ENCODE results near the gene P2RX6.
"Not testable (repeated sequence)": the region's sequence is repeated elsewhere in the genome, so short reads cannot be mapped to it uniquely, and the experiment has no call there.

Gene P2RX6

DNA sequence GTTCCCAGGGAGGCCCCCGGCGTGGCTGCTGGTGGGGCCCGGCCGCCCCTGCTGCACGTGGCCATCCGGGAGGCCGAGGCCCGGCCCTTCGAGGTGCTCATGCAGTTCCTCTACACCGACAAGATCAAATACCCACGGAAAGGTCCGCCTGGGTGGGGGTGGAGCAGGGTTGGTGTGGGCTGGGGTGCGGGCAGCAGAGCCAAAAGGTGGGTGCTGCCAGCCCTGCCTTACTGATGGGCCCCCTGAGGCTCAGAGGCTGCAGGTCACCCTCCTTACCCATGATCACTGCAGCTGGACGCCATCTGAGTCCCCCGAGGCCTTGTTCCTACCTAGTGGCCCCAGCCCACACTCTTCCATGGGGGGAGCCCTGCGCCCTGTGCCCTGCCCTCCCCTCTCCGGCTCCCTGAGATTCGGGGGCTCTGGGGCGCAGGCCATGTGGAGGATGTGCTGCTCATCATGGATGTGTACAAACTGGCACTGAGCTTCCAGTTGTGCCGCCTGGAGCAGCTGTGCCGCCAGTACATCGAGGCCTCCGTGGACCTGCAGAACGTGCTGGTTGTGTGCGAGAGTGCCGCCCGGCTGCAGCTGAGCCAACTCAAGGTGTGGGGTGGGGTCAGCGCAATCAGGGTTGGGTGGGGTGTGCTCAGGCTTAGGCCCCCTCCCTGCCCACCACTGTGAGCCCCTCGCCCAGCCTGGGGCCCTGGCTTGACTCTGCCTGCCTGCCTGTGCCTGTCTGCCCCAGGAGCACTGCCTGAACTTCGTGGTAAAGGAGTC, 20.6 kb upstream of the P2RX6 start:
- in situ Hi-C loops (cut with MboI; ENCODE audit: low sequenced_read_pairs), result no loop called here

DNA sequence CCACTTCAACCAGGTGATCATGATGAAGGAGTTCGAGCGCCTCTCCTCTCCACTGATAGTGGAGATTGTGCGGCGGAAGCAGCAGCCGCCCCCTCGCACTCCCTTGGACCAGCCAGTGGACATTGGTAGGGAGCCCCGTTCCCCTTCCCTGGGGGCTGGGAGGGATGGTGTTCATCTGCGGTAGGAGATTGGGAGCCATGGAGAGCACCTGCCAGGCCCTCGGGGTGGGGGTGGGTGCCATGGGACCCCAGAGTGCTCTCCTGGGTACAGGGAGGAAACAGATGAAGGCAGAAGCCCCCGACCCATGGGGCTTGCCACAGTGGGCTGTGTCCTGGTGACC, 20.1 kb upstream of the P2RX6 start:
- in situ Hi-C loops (cut with MboI; ENCODE audit: low sequenced_read_pairs), result no loop called here

DNA sequence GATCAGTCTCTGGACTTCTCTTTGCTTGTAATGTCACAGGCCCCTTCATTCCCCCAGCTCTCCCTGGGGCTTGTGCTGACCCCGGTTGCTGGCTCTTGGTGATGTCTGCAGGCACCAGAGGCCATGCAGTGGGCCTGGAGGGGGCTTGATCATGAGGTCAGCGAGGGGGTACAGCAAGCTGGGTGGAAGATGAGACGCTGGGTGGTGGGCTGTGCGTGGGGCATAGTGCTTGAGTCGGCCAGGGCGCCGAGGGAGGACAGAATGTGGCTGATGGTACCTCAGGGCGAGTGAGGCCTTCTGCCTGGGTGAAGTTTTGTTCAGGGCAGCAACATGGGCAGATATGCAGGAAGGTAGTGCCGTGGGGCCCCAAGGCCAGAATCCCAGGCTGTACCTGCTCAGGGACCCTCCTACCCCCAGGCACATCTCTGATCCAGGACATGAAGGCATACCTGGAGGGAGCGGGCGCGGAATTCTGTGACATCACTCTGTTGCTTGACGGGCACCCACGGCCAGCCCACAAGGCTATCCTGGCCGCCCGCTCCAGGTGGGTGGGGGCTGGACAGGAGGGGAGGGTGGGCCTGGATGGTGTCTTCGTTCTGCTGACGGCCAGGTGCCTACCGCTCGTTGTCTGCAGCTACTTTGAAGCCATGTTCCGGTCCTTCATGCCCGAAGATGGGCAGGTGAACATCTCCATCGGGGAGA, 19.5 kb upstream of the P2RX6 start:
- in situ Hi-C loops (cut with MboI; ENCODE audit: low sequenced_read_pairs), result no loop called here

DNA sequence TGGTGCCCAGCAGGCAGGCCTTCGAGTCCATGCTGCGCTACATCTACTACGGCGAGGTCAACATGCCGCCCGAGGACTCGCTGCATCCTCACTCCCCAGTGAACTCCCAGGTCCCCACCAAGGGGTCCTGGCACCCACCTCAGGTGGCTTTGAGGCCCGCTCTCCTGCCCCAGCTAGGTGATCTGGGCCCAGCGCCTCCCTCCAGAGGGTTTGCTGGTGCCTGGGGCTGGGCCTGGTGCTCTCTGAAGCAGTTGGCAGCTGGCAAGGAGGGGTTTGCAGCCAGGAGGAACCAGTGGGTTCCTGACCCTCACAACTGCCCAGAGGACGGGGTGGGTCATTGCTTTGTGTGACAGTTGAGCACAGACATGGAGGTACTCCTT, 18.9 kb upstream of the P2RX6 start:
- in situ Hi-C loops (cut with MboI; ENCODE audit: low sequenced_read_pairs), result no loop called here

DNA sequence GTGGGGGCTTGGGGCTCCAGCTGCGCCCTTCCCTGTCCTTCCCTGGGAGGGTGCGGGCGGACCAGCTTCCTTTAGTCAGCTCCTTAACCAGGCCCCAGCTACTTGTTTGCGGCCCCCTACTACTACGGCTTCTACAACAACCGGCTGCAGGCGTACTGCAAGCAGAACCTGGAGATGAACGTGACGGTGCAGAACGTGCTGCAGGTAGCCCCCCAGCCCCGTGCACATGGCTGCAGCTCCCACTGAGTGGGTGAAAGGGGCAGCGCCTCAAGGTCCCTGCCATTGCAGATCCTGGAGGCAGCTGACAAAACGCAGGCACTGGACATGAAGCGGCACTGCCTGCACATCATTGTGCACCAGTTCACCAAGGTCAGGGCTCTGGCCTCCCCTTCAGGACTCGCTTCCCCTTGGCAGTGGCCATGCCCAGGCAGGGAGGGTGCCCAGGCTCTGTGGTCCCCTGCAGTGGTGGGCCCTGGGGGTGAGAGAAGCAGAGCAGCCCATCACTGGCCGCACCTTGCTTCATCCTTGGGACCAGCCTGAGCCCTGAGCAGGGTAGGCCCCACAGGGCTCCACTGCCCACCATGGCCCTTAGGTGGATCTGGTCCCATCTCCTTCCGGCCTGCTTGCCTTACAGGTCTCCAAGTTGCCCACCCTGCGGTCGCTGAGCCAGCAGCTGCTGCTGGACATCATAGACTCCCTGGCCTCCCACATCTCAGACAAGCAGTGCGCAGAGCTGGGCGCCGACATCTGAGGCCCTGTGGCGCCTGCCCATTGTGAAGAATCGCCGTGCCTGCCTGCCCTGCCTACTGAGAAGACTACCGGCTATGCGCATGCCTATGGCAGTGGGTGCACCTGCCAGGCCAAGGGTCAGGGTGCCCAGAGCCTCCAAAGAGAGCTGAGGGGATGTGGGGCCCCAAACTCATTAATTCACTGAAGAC, 18.1 kb upstream of the P2RX6 start:
- in situ Hi-C loops (cut with MboI; ENCODE audit: low sequenced_read_pairs), result no loop called here

DNA sequence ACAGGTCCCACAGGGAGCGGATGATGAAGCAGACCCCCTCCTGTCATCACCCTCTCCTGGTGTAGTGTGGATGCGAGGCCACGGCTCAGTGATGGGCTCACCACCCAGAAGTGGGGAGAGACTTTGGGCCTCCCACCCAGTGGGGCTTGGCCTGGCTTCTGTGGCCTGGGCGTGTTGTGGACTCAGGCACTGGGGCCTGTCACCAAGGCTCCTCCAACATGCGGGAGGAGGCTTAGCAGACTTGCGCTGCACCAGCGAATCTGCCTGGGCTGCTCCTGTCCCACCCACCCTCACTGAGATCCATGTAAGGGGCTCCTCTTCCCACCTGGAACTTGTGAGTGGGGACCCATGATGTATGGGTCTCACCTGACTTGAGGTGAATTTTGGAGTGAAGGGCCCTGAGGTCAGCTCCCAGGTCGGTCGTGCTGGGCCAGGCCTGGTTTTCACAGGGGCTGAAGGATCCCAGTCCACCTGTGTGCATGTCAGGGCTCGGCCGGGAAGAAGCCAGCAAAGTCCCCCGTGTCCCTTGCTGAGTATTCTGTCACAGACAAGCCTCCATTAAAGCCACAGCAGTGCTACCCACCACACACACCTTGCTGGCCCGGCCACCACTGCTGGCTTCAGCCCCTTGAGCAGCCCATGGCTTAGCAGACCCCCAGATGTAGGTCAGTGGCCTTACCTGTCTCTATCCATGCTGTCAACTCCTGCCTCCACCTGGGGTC, 17.3 kb upstream of the P2RX6 start:
- in situ Hi-C loops (cut with MboI; ENCODE audit: low sequenced_read_pairs), result no loop called here

DNA sequence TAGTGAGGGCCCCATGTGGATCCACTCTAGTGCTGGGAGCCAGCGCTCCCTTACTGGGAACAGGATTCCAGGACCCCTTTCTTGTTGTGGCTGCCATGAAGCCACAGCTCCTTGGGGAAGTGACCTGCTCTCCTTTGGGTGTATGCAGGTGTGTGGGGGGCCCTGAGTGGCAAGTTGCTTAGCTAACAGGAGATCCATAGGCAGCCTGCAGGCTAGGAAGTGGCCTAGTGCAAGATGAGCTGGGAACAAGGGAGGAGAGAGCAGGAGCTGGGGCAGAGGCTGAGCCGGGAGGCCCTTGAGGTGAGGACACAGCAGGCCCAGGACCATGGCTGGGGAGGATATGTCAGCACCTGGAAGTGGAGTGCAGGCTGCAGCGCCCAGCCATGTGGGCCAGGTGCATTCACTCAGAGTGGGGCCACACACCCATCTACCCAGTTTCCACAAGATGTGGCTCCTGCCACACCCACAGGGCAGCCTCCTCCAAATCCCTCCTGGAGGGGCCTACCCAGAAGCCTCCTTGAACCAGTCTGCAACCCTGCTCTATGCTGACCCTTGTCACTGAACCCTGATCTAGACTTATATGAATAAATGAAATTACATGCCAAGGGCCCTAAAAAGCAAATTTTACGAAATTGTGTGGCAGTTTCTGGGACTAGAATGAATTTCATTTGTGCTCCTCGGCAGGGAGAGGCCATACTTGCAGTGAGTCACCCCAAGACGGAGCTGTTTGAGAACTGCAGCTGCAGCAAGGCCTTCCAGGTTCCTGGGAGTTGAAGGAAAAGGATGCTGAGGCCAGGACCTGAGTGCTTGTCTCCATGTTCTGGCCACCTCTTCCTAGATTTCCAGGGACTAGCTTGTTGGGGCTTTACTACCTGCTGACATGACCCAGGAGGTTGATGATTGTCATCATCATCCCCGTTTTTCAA, 16.3 kb upstream of the P2RX6 start:
- in situ Hi-C loops (cut with MboI; ENCODE audit: low sequenced_read_pairs), result no loop called here

DNA sequence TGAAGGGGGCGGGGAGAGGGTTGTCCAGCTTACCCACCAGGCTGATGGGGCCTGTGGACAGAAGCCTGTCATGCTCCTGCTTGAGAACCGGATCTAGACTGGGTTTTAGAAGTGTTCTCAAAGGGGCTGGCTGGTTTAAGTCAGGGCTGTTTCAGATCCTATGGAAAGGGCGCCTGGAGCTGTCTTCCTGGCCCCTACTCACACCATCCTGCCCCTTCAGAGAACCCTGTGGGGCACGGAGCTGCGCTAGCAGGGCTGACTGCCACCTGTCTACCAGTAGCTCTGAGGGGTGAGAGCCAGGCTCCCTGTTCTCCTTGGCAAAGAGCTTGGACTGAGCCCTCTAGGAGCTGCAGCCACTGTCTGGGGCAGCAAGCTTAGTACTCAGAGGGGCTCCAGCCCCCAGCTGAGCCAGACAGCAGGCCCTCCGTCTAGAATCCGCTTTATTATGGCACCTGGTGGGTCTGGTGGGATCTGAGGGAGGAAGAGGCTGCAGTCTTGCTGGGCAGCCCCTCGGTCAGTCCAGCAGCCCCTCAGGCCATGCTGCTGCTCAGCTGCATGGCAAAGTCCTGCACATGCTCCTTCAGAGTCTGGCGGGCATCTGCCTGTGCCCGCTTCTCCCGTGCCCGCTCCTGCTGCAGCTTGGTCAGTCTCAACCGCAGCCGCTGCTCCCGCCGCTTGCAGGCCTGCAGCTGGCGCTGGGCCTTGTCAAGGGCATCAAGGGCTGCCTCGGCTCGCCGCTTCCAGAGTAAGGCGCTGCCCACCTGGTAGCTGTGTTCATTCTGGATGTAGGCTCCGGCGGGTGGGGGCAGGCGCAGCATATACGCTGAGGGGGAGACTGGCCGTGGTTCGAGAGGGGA, 15.4 kb upstream of the P2RX6 start:
- in situ Hi-C loops (cut with MboI; ENCODE audit: low sequenced_read_pairs), result no loop called here

DNA sequence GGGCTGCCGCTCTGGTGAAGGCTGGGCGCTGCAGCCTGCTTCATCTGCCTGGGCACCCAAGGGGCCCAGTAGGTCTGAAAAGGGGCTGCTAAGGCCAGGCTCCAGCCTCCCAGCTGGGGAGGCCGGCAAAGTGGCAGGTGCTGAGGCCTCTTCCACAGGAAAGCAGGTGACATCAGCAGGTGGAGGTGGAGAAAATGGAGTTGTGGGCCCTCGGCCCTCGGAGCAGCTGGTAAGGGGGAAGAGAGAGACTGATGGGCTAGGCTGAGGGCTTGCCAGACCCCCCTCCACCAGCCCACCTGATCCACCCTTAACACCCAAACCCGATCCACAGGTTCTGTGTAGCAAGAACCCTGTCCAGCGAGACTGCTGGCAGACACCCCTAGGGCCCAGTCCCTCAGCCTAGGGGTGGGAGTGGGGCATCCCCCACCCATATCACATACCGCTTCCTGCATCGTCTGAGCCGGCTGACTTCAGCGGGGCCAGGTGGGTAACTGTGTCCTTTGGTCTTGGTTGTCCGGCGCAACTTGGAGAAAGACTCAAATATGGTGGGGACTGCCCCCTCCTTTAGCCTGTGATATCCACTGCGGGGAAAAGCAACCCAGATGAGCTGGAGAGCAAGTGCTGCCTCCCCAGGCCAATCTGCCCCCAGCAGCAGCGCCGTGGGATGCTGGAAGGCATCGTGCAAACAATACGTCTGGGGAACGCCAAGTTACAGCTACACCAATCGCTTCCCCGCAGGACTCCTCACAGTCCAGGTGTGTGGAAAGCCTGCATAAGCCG, 14.6 kb upstream of the P2RX6 start:
- in situ Hi-C loops (cut with MboI; ENCODE audit: low sequenced_read_pairs), result no loop called here

DNA sequence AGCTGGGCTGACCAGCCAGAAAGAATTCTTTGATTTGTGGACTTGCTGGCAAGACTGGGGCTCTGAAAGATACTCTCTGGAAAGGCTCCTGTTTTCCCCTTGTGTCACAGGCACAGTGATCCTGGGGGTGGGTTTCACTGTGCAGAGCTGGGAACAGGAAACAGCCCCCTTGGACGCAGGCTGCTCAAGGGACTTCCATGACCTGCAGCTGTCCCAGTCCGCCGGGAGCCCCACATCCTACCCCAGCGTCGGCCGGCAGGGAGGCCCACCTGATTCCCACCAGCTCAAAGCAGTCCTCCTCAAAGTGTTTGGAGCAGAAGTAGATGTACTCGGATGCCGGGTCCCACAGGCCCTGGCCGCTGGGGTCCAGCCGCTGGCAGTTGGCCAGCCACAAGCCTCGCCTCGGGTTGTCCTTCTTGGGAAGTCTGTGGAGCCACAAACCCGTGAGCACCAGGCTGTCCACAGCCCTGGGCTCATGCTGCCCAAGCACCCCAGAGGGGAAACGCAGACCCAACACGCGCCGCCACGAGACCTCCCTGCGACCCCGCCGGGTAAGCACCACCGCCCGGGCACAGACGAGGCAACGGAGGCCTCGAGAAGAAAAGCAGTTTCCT, 13.9 kb upstream of the P2RX6 start:
- in situ Hi-C loops (cut with MboI; ENCODE audit: low sequenced_read_pairs), result no loop called here

DNA sequence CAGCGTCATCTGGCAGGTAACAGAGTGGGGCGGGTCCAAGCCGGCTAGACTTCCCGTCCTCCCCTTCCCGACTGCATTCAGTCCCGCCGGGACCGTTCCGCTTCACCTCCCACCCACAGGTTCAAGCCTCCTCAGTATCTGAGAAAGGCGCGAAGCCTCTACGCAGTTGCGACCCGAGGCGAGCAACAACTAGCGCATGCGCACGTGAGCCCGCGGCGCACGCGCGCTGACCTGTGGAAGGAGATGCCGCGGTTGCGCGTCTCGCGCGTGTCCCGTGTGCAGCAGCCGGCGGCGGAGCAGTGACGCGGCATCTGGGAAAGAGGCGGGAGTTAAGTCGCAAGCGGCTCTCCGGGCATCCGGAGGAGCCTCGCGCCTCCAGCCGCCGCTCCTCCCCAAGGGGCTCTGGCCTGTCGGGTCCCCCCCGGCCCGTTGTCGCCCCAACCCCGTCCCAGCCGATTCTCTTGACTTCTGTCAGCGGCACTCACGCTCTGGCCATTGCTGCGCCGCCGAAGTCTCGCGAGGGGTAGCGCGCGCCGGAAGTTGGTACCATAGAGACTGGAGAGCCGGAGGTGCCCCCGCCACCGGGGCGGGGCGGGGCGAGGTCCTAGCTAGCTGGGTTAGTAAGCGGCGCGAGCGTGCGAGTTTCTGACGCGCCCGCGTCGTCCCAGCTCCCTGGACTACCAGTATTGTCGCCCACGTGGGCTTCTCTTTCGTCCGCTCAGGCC, 13.2 kb upstream of the P2RX6 start, which contains the start of gene THAP7:
TSS of gene THAP7 (minus strand) at position 518 of the 725 bp plus-strand sequence. CDS start at position 311, 207 bp downstream.
- in situ Hi-C loops (cut with MboI; ENCODE audit: low sequenced_read_pairs), result no loop called here

DNA sequence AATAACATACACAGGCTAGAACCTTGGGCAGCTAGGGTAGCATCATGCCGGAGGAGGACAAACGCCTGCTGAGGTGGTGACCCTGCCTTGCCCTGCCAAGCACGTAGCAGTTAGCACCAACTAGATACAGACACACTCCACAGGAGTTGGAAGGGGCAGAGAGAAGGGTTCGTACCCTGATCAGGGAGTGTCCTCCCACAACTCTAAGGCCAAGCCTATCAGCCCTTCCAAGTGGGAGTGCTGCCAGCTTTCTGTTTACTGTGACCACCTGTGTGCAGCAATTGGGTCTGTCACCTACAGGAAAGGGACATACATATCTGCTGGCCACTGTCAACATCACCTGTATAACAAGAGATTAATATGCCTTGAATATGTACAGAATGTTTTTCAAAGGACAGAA, 11.2 kb upstream of the P2RX6 start:
- in situ Hi-C loops (cut with MboI; ENCODE audit: low sequenced_read_pairs), result no loop called here

DNA sequence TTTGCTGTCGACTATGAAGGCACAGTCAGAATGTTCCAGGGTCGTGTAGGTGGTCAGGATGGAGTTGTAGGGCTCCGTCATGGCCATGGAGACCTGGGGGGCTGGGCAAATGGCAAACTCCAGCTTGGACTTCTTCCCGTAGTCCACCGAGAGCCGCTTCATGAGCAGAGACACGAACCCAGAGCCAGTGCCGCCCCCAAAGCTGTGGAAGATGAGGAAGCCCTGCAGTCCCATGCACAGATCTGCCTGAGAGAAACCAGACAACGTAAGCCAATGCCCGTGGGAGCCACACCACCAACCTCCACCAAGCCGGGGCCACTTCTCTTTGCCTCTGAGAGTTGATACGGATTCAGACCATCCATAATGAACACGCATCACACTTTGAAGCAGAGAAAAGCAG, 5.8 kb upstream of the P2RX6 start:
- in situ Hi-C loops (cut with MboI; ENCODE audit: low sequenced_read_pairs), result not testable (repeated sequence)

DNA sequence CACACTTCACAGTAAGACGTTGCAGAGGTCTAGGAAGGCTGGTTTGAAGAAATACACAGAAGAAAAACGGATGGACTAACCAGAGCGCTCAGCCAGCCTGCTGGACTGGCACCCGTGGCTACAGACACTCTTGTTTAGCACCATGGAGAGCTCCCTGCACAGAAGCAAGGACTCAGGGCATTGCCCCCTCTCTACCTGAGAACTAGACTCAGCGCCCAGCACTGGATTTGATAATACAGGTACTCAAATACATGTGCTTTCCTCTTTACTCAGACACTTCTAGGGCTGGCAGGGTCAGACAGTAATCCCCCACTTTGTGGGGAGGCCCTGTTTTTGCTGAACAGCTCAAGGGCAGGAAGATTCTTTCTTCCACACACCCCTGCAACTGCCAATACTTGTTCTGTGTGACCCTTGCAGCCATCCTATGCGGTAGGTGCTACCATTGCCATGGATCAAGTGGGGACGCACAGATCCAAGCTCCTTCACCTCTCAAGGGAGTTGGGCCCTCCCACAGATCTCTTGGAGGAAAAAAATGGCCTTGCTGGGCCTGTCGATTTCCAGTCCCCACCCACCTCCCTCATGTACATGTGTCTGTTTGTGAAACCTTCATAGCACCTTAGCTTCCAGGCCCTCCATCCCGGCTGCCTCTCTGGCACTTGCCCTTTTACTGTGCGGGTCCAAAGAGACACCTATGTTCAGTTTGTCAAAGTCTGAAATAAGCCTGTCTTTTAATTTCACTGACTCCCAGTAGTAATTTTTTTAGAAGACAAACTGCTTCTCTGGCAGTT, 5.1 kb upstream of the P2RX6 start:
- in situ Hi-C loops (cut with MboI; ENCODE audit: low sequenced_read_pairs), result no loop called here

DNA sequence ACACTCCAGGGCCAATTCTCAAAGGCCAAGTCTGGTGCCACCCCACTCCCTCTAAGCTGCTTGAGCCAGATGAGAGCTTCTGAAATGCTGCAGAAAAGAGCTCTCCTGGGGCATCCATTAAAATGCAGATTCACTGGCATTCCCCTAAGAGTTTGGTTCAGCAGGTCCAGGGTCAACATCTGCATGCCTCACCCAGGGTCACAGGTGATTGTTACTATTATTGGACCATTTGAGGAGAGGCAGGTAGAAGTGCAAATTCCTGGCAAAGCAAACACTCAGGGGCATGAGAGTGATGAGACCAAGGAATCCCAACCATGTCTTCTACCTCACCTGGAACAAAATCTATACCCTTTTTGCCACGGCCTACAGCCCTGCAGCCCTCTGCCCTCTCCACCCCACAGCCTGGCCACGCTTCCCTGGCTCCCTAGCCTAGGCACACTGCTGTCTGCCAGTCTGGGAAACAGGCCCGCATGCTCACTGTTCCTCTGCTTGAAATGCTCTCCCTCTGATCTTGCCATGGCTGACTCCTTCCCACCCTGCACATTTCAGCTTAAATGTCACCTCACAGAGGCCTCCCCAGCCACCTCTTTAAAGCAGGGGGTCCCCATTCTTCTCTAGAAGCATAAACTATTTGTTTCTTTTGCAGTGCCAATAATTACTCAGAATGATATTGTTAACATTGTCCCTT, 4.4 kb upstream of the P2RX6 start:
- in situ Hi-C loops (cut with MboI; ENCODE audit: low sequenced_read_pairs), result no loop called here
